ENCODE results near the gene MTCP1. TPM values are rescaled to one million over a fixed set of nuclear protein-coding genes. Genes with fewer than 3 reads are reported as not detected.

Gene MTCP1, protein sequence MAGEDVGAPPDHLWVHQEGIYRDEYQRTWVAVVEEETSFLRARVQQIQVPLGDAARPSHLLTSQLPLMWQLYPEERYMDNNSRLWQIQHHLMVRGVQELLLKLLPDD
- total RNA-seq (2022; extraction: Qiagen RNA extraction; ENCODE audit: low read depth), result 15.0 to 21.5 TPM (median 16.8 TPM) in 5 replicates

GRCh38 chrX:155070975-155071693 is at the start of gene MTCP1, which contains the start of the genes BRCC3 and CMC4:
Gene MTCP1 (minus strand): TSS chrX:155071136. CDS start chrX:155066010, 5,126 bp downstream.
Gene BRCC3 (plus strand): TSS chrX:155071508. CDS start chrX:155071528, 20 bp downstream.
Gene CMC4 (minus strand): TSS chrX:155071136. CDS start chrX:155064023, 7,113 bp downstream.

DNA sequence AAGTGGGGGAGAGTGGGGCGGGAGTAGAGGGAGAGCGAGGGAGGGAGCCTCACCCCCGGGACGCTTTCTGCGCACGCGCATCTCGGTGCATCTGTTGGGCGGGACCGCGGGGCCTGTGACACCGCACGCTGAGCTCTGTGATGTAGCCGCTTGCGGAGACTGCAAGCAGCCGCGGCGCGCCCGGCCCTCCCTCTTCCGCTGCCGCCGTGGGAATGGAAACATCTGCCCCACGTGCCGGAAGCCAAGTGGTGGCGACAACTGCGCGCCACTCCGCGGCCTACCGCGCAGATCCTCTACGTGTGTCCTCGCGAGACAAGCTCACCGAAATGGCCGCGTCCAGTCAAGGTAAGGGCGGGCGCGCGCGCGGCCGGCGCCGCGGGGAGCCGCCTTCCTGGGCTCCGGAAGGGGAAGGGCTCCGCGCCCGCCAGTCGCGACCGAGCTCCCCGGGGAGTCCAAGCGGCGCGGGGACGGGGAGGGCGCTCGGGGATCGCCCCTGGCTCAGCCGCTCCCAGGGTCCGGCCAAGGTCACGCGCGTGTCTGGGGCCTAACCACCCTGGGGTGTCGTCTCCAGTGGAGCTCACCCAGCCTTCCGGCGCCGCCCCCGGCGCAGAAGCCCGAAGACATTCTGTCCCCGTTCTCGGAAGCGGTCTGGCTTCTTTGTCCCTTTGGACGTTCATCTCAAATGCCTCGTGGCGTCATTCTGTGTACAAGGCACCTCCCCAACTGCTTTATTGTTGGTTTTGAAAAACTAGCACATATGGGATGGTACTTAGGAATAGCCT is 44.0 kb downstream of the MTCP1 start, which contains the start of gene FUNDC2:
Gene FUNDC2 (plus strand): TSS at position 118 of the 782 bp plus-strand sequence. CDS start 95 bp downstream, at position 213.

GRCh38 chrX:155022585-155022984 is 48.4 kb downstream of the MTCP1 start, which contains the start of gene F8:
Gene F8 (minus strand): TSS chrX:155022723. CDS start chrX:155022552, 171 bp downstream.

Other genes with a start within 250 kb of the MTCP1 start
- not detected in 5 replicates for gene SMIM9, start 236.5 kb downstream of the MTCP1 start, total RNA-seq (2022; extraction: Qiagen RNA extraction; ENCODE audit: low read depth)
- 64.5 to 112 TPM (median 105 TPM) in 5 replicates for gene F8A1, start 184.8 kb downstream of the MTCP1 start, total RNA-seq (2022; extraction: Qiagen RNA extraction; ENCODE audit: low read depth)
- 3.2 to 4.9 TPM (median 4.4 TPM) in 5 replicates for gene F8, start 48.4 kb downstream of the MTCP1 start, total RNA-seq (2022; extraction: Qiagen RNA extraction; ENCODE audit: low read depth)
- gene FUNDC2, start 44.3 kb downstream of the MTCP1 start, total RNA-seq (2022; extraction: Qiagen RNA extraction; ENCODE audit: low read depth), result 90.7 to 127 TPM (median 104 TPM) in 5 replicates
- 14.5 to 22.2 TPM (median 17.3 TPM) in 5 replicates for gene CMC4, start within 50 bp of the MTCP1 start, total RNA-seq (2022; extraction: Qiagen RNA extraction; ENCODE audit: low read depth)
- 20.2 to 29.6 TPM (median 25.2 TPM) in 5 replicates for gene BRCC3, start 372 bp upstream of the MTCP1 start, total RNA-seq (2022; extraction: Qiagen RNA extraction; ENCODE audit: low read depth)
- 34.7 to 64.8 TPM (median 54.3 TPM) in 5 replicates for gene VBP1, start 145.3 kb upstream of the MTCP1 start, total RNA-seq (2022; extraction: Qiagen RNA extraction; ENCODE audit: low read depth)
- 0.62 to 0.94 TPM (median 0.64 TPM) in 5 replicates for gene RAB39B, start 193.4 kb upstream of the MTCP1 start, total RNA-seq (2022; extraction: Qiagen RNA extraction; ENCODE audit: low read depth)